Neural progenitor cell (in vitro differentiated cells): Measurements from ENCODE around the gene GOLGA6L2. TPM values are rescaled to one million over a fixed set of nuclear protein-coding genes. Genes with fewer than 3 reads are reported as not detected.
"Not testable (repeated sequence)": the region's sequence is repeated elsewhere in the genome, so short reads cannot be mapped to it uniquely, and the experiment has no call there.

Experiments used
- DNase-seq: peaks from one replicate; pipeline ENCODE4 v3.0.0-alpha.2; 2016; ENCODE audit warnings: low spot score
- H2AFZ ChIP-seq: fragments of 200-600 bp; sonication (generic); replicated peaks from 2 replicates; pipeline ENCODE4 v1.6.1; 2016; ENCODE audit warnings: antibody characterized with exemption
- H3F3A ChIP-seq: fragments of 200-600 bp; sonication (generic); 2 replicates; pipeline ENCODE4 v1.6.1; 2016; ENCODE audit warnings: antibody characterized with exemption, low read depth
- H3K27ac ChIP-seq: fragments of 200-600 bp; sonication (generic); 2 replicates; pipeline ENCODE4 v1.5.1; 2016; ENCODE audit warnings: mild to moderate bottlenecking
- H3K27me3 ChIP-seq: fragments of 200-600 bp; sonication (generic); 2 replicates; pipeline ENCODE4 v1.6.1; 2016; ENCODE audit warnings: mild to moderate bottlenecking, moderate library complexity
- H3K36me3 ChIP-seq: fragments of 200-600 bp; sonication (generic); 2 replicates; pipeline ENCODE4 v1.5.1; 2016
- H3K4me1 ChIP-seq: fragments of 200-600 bp; sonication (generic); 2 replicates; pipeline ENCODE4 v1.6.1; 2016; ENCODE audit warnings: mixed run types
- H3K4me2 ChIP-seq: fragments of 200-600 bp; sonication (generic); 2 replicates; pipeline ENCODE4 v1.6.1; 2016
- H3K4me3 ChIP-seq: fragments of 200-600 bp; sonication (generic); 2 replicates; pipeline ENCODE4 v1.5.1; 2016
- H3K79me2 ChIP-seq: fragments of 200-600 bp; sonication (generic); 2 replicates; pipeline ENCODE4 v1.6.1; 2016; ENCODE audit warnings: low read depth
- H3K9ac ChIP-seq: fragments of 200-600 bp; sonication (generic); 2 replicates; pipeline ENCODE4 v1.6.1; 2016
- H3K9me3 ChIP-seq: fragments of 200-600 bp; sonication (generic); 2 replicates; pipeline ENCODE4 v1.5.1; 2016; ENCODE audit warnings: low read depth
- H4K20me1 ChIP-seq: fragments of 200-600 bp; sonication (generic); 2 replicates; pipeline ENCODE4 v1.6.1; 2016; ENCODE audit warnings: low read depth
- H3K27ac Mint-ChIP-seq: 3 replicates; pipeline ENCODE4 v1.8.0; 2021; ENCODE audit warnings: mixed read lengths
- H3K27me3 Mint-ChIP-seq: 2 replicates; pipeline ENCODE4 v1.8.0; 2022; ENCODE audit warnings: low read depth, mild to moderate bottlenecking, inconsistent platforms, moderate library complexity, mixed read lengths; ENCODE audit not compliant: insufficient read depth
- H3K36me3 Mint-ChIP-seq: 3 replicates; pipeline ENCODE4 v1.8.0; 2021; ENCODE audit warnings: mixed read lengths
- H3K4me1 Mint-ChIP-seq: 3 replicates; pipeline ENCODE4 v1.8.0; 2021; ENCODE audit warnings: mixed read lengths
- H3K4me3 Mint-ChIP-seq: 3 replicates; pipeline ENCODE4 v1.8.0; 2021; ENCODE audit warnings: mild to moderate bottlenecking, moderate library complexity, mixed read lengths
- H3K9me3 Mint-ChIP-seq: 3 replicates; pipeline ENCODE4 v1.8.0; 2020; ENCODE audit warnings: mixed read lengths
- EZH2 ChIP-seq: fragments of 200-600 bp; sonication (generic); IDR thresholded peaks from 2 replicates; pipeline ENCODE4 v1.6.1; 2017; ENCODE audit warnings: antibody characterized with exemption, mild to moderate bottlenecking, moderate library complexity
- EZH2phosphoT487 ChIP-seq: fragments of 200-600 bp; sonication (generic); IDR thresholded peaks from 2 replicates; pipeline ENCODE4 v1.6.1; 2017; ENCODE audit warnings: antibody characterized with exemption
- total RNA-seq: library from RNA; depleted of rRNA; stranded (reverse); fragments of >200 nt; gene quantifications from 2 replicates; pipeline ENCODE4 v1.2.3, GENCODE V29; 2015; ENCODE audit warnings: low replicate concordance
- TF ChIP-seq, protein P1 (sequence below): fragments of 200-600 bp; sonication (generic); IDR thresholded peaks from 2 replicates; pipeline ENCODE4 v1.5.1; 2017; ENCODE audit warnings: antibody characterized with exemption, mild to moderate bottlenecking

Gene GOLGA6L2
- total RNA-seq, 1 donor from 2014 or later = not detected

DNA sequence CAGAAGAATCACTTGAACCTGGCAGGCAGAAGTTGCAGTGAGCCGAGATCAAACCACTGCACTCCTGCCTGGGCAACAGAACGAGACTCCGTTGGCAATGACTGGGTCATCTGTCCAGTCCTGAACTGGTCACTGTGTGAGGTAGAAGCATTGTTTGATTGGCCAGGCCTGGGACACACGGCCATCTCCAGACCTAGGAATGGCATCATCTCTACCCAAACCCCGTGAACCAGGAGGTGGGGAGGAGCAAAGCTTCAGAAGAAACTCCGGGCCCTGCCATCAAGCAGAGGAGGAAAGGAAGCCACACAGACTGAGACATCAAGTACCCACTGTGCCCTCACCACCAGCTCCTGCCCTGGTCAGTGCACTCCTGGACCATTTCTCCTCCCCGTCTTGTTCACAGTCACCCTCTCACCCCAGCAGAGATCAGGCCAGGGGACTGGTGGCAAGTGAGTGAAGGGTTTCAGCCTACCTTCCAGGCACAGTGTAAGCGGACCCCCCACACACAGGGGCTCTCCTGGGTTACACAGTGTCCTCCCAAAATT is 31.6 kb downstream of the GOLGA6L2 start:
- no peaks in the 10 kb centered on the region for H3K4me1 ChIP-seq
- Mint-ChIP-seq H3K36me3 (no peaks in the 10 kb centered on the region), H3K4me3 (no peak overlapping the region), H3K27ac (no peak overlapping the region), H3K9me3 (peaks cover 25% of the 10 kb centered on the region), H3K27me3 (peaks cover 12% of the 10 kb centered on the region), H3K4me1 (no peaks in the 10 kb centered on the region)
- no peak for DNase-seq
- H3K27me3 ChIP-seq = no peaks in the 10 kb centered on the region
- H3K9ac ChIP-seq = no peak overlapping the region
- H3K79me2 ChIP-seq = no peaks in the 10 kb centered on the region
- H3F3A ChIP-seq = no peaks in the 10 kb centered on the region
- TF ChIP-seq EZH2phosphoT487 = no peak
- TF ChIP-seq, protein P1, sequence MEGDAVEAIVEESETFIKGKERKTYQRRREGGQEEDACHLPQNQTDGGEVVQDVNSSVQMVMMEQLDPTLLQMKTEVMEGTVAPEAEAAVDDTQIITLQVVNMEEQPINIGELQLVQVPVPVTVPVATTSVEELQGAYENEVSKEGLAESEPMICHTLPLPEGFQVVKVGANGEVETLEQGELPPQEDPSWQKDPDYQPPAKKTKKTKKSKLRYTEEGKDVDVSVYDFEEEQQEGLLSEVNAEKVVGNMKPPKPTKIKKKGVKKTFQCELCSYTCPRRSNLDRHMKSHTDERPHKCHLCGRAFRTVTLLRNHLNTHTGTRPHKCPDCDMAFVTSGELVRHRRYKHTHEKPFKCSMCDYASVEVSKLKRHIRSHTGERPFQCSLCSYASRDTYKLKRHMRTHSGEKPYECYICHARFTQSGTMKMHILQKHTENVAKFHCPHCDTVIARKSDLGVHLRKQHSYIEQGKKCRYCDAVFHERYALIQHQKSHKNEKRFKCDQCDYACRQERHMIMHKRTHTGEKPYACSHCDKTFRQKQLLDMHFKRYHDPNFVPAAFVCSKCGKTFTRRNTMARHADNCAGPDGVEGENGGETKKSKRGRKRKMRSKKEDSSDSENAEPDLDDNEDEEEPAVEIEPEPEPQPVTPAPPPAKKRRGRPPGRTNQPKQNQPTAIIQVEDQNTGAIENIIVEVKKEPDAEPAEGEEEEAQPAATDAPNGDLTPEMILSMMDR = no peak
- no peak for TF ChIP-seq EZH2
- no peak overlapping the region for H3K27ac ChIP-seq
- H3K36me3 ChIP-seq = no peaks in the 10 kb centered on the region
- no peak overlapping the region for H3K4me2 ChIP-seq
- H3K9me3 ChIP-seq = no peaks in the 10 kb centered on the region
- H2AFZ ChIP-seq = no peak overlapping the region
- H3K4me3 ChIP-seq = no peak overlapping the region
- no peaks in the 10 kb centered on the region for H4K20me1 ChIP-seq

DNA sequence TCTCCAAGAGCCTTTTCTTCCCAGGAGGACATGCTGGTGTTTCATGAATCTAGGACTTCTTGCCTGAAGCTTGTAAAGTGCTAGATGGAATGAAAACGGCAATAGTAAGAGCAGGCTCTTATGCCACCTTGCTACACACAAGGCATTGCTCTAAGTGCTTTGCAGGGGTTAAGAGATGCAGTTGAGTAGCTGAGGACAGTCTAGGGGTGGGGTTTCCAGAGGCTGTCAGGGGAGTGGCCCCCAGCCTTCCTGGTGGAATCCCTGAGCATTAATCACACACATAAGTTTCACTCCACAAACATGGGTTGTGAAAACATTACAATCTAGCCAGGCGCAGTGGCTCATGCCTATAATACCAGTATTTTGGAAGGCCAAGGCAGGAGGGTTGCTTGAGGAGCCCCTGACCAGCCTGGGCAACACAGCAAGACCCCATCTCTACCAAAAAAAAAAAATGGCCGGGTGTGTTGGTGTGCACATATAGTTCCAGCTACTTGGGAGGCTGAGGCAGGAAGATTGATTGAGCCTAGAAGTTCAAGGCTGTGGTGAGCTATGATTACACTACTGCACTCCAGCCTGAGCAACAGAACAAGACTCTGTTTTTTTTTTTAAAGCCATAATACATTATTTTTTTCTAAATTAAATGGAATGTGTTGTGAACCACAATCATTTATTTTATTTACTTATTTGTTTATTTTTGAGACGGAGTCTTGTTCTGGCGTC is 34.0 kb downstream of the GOLGA6L2 start:
- not testable (repeated sequence) for H3K27me3 ChIP-seq, H3K36me3 Mint-ChIP-seq, H4K20me1 ChIP-seq, H3K4me3 ChIP-seq, H2AFZ ChIP-seq, H3F3A ChIP-seq, H3K27ac Mint-ChIP-seq, H3K4me2 ChIP-seq, H3K27ac ChIP-seq, H3K27me3 Mint-ChIP-seq, H3K9ac ChIP-seq, H3K4me1 Mint-ChIP-seq, H3K4me1 ChIP-seq, H3K9me3 ChIP-seq, H3K4me3 Mint-ChIP-seq, DNase-seq, H3K79me2 ChIP-seq, H3K36me3 ChIP-seq
- peaks cover 27% of the 10 kb centered on the region for H3K9me3 Mint-ChIP-seq

DNA sequence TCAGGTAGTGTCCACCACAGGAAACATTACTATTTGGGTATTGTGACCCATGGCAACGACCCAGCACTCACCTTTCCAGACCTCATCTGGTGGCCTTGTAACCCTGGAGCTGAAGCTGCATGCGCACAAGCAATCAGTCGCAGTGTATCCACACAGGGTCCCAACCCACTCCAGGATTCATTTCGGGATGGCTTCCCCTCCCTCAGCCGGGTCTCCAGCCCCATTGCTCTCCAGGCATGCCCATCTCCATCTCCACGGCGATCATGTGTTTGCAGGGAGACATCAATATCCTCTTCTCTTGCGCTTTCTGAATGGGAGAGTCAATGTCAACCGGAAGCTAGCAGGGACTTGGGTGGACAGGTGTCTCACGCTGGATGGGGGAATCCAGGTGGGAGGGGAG is 35.2 kb downstream of the GOLGA6L2 start:
- no peaks in the 10 kb centered on the region for H3K9me3 ChIP-seq
- H3K79me2 ChIP-seq = no peaks in the 10 kb centered on the region
- DNase-seq = no peak
- H3K27me3 ChIP-seq = no peaks in the 10 kb centered on the region
- Mint-ChIP-seq H3K27me3 (peaks cover 7% of the 10 kb centered on the region), H3K4me1 (no peaks in the 10 kb centered on the region), H3K9me3 (peaks cover 33% of the 10 kb centered on the region), H3K4me3 (no peak overlapping the region), H3K27ac (no peak overlapping the region), H3K36me3 (no peaks in the 10 kb centered on the region)
- H3K9ac ChIP-seq = no peak overlapping the region
- TF ChIP-seq EZH2phosphoT487 = no peak
- TF ChIP-seq EZH2 = no peak
- TF ChIP-seq, protein P1 = no peak
- no peaks in the 10 kb centered on the region for H3K4me1 ChIP-seq
- H3K4me2 ChIP-seq = no peak overlapping the region
- no peaks in the 10 kb centered on the region for H4K20me1 ChIP-seq
- H2AFZ ChIP-seq = no peak overlapping the region
- no peaks in the 10 kb centered on the region for H3F3A ChIP-seq
- H3K36me3 ChIP-seq = no peaks in the 10 kb centered on the region
- H3K4me3 ChIP-seq = no peak overlapping the region
- no peak overlapping the region for H3K27ac ChIP-seq

DNA sequence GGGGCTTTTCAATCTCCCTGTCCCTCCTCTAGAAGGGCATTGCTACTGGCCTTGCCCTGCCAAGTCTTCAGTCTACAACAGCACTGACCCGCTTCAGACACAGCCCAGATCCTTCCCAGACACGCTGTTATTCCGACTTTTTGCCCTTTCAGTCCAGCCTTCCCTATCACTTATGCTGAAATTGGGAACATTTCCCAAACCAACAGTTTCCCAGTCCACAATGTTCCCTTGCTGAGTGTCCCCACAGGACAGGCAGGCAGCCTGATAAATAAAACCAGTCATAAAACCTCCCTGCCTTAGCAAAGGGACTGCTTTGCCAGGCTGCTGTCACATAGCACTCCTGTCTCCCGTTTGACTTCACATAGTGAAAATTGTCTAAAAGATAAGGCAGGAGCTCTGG is 43.5 kb downstream of the GOLGA6L2 start:
- H3K9me3 Mint-ChIP-seq = peaks cover 35% of the 10 kb centered on the region
- H3F3A ChIP-seq = no peaks in the 10 kb centered on the region

More for the DNA sequence above, 43.5 kb downstream of the GOLGA6L2 start:
- no peaks in the 10 kb centered on the region for H3K36me3 Mint-ChIP-seq
- Histone ChIP-seq H3K27ac (no peak overlapping the region), H3K27me3 (no peaks in the 10 kb centered on the region), H3K4me1 (no peaks in the 10 kb centered on the region), H3K79me2 (no peaks in the 10 kb centered on the region), H2AFZ (no peak overlapping the region), H3K4me3 (no peak overlapping the region), H3K9me3 (no peaks in the 10 kb centered on the region), H3K4me2 (no peak overlapping the region), H3K36me3 (no peaks in the 10 kb centered on the region), H4K20me1 (no peaks in the 10 kb centered on the region), H3K9ac (no peak overlapping the region)
- TF ChIP-seq, protein P1 = no peak
- TF ChIP-seq EZH2 = no peak
- H3K27me3 Mint-ChIP-seq = peaks cover 7% of the 10 kb centered on the region
- H3K27ac Mint-ChIP-seq = no peak overlapping the region
- H3K4me3 Mint-ChIP-seq = no peak overlapping the region
- no peaks in the 10 kb centered on the region for H3K4me1 Mint-ChIP-seq
- no peak for DNase-seq
